ENCODE data around the gene PIF1. TPM values are rescaled to one million over a fixed set of nuclear protein-coding genes. Genes with fewer than 3 reads are reported as not detected.

Gene PIF1
- total and polyA plus RNA-seq, 12 donors: 0.26 to 6.0 (median 1.8) TPM

DNA sequence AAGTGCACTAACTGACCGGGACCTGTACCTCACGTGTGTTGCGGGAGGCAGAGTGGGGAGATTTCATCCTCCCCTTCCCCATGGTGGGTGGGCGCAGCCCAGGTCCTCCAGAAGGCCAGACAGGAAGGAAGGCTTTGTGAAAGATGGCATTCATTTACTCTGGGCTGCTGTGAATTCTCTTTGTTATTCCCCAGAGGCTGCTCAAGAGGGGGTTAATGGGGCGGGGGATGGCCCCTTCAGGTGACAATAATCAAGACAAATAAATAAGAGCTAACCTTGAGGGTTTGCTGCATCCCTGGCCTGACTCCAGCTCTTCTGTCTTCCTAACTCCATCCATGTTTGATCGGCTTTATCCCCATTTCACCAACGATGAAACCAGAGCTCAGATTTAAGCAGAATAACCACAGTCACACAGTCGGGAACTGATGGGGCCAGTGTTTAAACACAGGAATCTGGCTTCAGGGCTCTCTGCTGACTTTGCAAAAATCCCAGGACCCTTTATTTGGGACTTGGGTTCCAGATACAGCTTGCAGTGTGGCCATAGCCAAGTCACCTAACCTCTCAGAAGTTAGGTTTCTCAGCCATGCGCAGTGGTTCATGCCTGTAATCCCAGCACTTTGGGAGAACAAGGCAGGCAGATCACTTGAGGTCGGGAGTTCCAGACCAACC, 16.5 kb downstream of the PIF1 start:
- no peaks in the 10 kb centered on the region for H3K36me3 ChIP-seq (replicated peaks in 1 of 2)
- intact Hi-C loops (cut with DNase I): no loop called here
- DNase-seq: no peak
- no peak overlapping the region for H3K4me3 ChIP-seq
- TF ChIP-seq POLR2A (IDR thresholded peaks at IDR 0.05): no peak
- TF ChIP-seq, protein P1, sequence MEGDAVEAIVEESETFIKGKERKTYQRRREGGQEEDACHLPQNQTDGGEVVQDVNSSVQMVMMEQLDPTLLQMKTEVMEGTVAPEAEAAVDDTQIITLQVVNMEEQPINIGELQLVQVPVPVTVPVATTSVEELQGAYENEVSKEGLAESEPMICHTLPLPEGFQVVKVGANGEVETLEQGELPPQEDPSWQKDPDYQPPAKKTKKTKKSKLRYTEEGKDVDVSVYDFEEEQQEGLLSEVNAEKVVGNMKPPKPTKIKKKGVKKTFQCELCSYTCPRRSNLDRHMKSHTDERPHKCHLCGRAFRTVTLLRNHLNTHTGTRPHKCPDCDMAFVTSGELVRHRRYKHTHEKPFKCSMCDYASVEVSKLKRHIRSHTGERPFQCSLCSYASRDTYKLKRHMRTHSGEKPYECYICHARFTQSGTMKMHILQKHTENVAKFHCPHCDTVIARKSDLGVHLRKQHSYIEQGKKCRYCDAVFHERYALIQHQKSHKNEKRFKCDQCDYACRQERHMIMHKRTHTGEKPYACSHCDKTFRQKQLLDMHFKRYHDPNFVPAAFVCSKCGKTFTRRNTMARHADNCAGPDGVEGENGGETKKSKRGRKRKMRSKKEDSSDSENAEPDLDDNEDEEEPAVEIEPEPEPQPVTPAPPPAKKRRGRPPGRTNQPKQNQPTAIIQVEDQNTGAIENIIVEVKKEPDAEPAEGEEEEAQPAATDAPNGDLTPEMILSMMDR (IDR thresholded peaks at IDR 0.05): no peak
- H3K9me3 ChIP-seq (replicated peaks in 1 of 3): no peaks in the 10 kb centered on the region
- H3K4me1 ChIP-seq (replicated peaks in 1 of 2): peaks cover 4 to 6% of the 10 kb centered on the region in 2 donors
- no peak overlapping the region for H3K27ac ChIP-seq
- 63 to 72% (median 69%) methylated on average over 10 of the region's 10 CpGs for WGBS, 4 donors
- no peaks in the 10 kb centered on the region for H3K27me3 ChIP-seq

DNA sequence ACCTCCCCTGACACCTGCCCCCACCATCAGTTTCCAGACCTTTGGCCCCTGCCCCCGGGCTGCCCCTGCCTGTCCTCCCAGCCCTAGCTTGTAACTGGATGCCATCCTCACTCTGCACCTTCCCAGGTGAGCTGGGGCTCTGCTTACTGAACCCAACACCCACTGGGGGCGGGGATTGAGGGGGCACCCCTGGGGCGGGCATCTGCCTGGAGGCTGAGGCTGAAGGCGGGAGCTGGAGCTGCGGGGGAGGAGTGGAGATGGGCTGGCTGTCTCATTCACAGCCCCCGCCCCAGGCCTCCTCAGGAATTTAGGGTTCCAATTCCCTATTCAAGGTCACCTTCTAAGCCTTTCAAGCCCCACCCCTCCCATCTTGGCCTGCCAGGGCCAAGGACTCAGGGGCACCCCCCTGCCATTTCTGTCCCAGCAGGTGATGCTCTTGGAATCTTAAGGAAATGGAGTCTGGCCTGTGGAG, 17.7 kb downstream of the PIF1 start:
- DNase-seq: no peak
- WGBS, 4 donors: 76 to 82% (median 78%) methylated on average over 1 to 6 of the region's 6 CpGs
- intact Hi-C loops (cut with DNase I): no loop called here
- Histone ChIP-seq H3K27me3 (no peaks in the 10 kb centered on the region), H3K4me1 (replicated peaks in 1 of 2) (no peaks in the 10 kb centered on the region), H3K27ac (no peak overlapping the region), H3K36me3 (replicated peaks in 1 of 2) (no peaks in the 10 kb centered on the region), H3K9me3 (replicated peaks in 1 of 3) (no peaks in the 10 kb centered on the region), H3K4me3 (no peak overlapping the region)
- TF ChIP-seq, protein P1 (IDR thresholded peaks at IDR 0.05): no peak
- no peak for TF ChIP-seq POLR2A (IDR thresholded peaks at IDR 0.05)

DNA sequence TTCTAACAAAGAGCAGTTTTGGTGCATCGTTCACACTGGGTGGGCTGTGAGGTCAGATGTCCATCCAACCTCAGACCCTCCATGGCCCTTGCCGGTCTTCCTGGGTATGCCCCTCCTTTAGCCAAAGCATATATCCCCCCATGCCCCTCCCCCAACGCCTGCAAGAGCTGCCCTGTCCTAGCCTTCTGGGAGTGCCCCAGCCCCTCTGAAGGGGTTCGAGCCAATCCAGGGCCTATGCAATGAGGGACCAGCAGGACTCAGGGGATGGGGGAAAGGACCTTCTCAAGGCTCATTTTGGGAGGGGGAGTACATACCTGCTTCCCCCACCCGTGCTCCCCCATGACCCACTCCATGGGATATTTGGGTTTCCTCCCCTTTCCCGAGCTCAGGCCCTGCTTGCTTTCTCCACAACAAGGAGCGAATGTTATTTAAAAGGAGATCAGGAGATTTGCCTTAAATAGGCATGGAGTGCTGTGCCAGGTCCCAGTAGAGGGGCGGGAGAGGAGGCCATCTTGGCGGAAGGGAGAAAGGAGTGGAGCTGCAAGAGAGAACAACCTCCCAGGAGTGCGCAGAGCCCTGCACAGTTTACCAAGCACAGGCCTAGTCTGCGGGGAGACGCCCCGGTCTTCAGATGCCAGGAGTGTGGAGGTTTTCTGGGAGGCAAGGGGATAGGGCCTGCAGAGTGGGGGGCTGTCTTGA, 18.2 kb downstream of the PIF1 start:
- H3K9me3 ChIP-seq (replicated peaks in 1 of 3): no peaks in the 10 kb centered on the region
- no peak overlapping the region for H3K27ac ChIP-seq
- DNase-seq: no peak
- H3K27me3 ChIP-seq: no peaks in the 10 kb centered on the region
- TF ChIP-seq POLR2A (IDR thresholded peaks at IDR 0.05): no peak
- TF ChIP-seq, protein P1 (IDR thresholded peaks at IDR 0.05): no peak
- H3K4me1 ChIP-seq (replicated peaks in 1 of 2): no peaks in the 10 kb centered on the region
- intact Hi-C loops (cut with DNase I): no loop called here
- H3K4me3 ChIP-seq: no peak overlapping the region
- WGBS, 4 donors: 72 to 81% (median 80%) methylated on average over 12 to 13 of the region's 13 CpGs
- H3K36me3 ChIP-seq (replicated peaks in 1 of 2): no peaks in the 10 kb centered on the region

DNA sequence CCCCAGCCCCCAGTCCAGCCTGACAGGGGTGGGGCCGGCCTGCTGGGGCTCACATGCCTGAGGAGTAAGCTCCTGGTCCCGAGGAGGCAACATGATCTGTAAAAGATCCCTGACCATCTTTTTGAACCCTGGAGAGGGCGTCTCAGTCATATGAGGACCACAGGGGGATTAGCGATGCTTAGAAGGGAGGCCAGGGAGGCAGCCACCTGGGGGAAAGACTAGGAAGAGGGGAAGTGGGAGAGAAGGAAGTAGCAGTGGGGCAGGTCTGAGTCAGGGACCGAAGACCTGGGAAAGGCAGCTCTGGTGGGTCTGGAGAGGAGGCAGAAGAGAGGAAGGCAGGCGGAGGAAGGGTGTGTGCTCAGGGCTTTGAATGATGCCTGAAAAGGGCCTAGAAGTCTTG, 18.9 kb downstream of the PIF1 start:
- Histone ChIP-seq H3K4me3 (no peak overlapping the region), H3K9me3 (replicated peaks in 1 of 3) (no peaks in the 10 kb centered on the region), H3K27me3 (no peaks in the 10 kb centered on the region), H3K4me1 (replicated peaks in 1 of 2) (no peaks in the 10 kb centered on the region), H3K27ac (no peak overlapping the region), H3K36me3 (replicated peaks in 1 of 2) (no peaks in the 10 kb centered on the region)
- intact Hi-C loops (cut with DNase I): no loop called here
- DNase-seq: no peak
- 78 to 94% (median 87%) methylated on average over 5 to 6 of the region's 6 CpGs for WGBS, 4 donors
- no peak for TF ChIP-seq POLR2A (IDR thresholded peaks at IDR 0.05)
- TF ChIP-seq, protein P1 (IDR thresholded peaks at IDR 0.05): no peak

Measured in adrenal gland (tissue), 12 donors.